Measurements from ENCODE around the gene HBQ1. TPM values are rescaled to one million over a fixed set of nuclear protein-coding genes. Genes with fewer than 3 reads are reported as not detected.
"Not testable (repeated sequence)": the region's sequence is repeated elsewhere in the genome, so short reads cannot be mapped to it uniquely, and the experiment has no call there.

HBQ1 gene
- total RNA-seq, 2 donors from 2014 or later, result not detected

DNA sequence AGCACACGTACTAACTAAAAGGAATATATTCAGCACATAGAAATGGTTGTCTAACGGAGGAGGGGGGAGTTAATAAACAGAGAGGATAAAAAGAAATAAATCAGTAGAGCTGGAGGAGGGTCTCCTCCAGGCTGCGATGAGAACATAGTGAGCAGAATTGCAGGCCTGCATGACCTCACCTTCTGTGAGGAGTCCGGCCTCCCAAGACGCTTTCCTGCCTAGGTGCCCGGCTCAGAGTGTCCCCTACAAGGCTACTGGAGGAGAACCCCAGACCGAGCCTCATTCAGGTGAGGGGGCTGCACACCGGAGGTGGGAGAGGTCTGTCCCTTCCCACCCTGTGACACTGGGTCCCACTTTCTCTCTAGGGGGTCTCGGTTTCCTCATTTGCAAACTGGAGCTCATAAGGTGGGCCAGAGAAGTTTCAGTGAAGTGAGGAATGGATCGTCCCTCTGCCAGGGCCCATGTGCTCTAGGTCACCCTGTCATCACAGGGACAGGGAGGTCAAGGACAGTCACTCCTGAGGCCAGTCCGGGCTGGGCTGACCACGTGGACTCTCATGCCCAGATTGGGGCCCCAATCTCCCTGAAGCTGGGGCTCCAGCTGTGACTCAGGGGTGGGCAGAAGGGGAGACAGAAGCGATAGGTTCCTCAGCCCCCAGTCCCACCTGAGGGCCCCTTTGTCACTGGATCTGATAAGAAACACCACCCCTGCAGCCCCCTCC lies 17.8 kb upstream of the HBQ1 start:
- peaks cover 25% of the 10 kb centered on the region for H3K27me3 ChIP-seq (replicated peaks; ENCODE audit: insufficient read depth)
- no peak overlapping the region for H3K4me3 ChIP-seq
- H3K27ac ChIP-seq, result no peak overlapping the region
- no peak for ATAC-seq (ENCODE audit: insufficient number of reproducible peaks, low FRiP score, low read depth)
- no peaks in the 10 kb centered on the region for H3K9me3 ChIP-seq
- TF ChIP-seq, protein P1, sequence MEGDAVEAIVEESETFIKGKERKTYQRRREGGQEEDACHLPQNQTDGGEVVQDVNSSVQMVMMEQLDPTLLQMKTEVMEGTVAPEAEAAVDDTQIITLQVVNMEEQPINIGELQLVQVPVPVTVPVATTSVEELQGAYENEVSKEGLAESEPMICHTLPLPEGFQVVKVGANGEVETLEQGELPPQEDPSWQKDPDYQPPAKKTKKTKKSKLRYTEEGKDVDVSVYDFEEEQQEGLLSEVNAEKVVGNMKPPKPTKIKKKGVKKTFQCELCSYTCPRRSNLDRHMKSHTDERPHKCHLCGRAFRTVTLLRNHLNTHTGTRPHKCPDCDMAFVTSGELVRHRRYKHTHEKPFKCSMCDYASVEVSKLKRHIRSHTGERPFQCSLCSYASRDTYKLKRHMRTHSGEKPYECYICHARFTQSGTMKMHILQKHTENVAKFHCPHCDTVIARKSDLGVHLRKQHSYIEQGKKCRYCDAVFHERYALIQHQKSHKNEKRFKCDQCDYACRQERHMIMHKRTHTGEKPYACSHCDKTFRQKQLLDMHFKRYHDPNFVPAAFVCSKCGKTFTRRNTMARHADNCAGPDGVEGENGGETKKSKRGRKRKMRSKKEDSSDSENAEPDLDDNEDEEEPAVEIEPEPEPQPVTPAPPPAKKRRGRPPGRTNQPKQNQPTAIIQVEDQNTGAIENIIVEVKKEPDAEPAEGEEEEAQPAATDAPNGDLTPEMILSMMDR (IDR thresholded peaks at IDR 0.05), result no peak
- DNase-seq (ENCODE audit: low spot score), result no peak
- peaks cover 13 to 19% of the 10 kb centered on the region in 2 donors for H3K4me1 ChIP-seq (ENCODE audit: control insufficient read depth in 1 of 2, low read depth in 2 of 2)
- no peaks in the 10 kb centered on the region for H3K36me3 ChIP-seq

DNA sequence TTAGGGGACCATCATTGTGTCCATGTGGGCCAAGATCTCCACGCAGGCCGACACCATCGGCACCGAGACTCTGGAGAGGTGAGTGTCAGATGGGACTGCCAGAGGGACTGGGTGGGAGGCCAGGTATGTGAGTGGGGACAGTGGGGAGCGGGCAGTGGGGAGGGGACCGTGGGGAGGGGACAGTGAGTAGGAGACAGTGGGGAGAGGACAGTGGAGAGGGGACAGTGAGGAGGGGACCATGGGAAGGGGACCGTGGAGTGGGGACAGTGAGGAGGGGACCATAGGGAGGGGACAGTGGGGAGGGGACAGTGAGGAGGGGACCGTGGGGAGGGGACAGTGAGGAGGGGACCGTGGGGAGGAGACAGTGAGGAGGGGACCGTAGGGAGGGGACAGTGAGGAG lies 17.1 kb upstream of the HBQ1 start:
- not testable (repeated sequence) for ATAC-seq (ENCODE audit: insufficient number of reproducible peaks, low FRiP score, low read depth); H3K9me3 ChIP-seq; H3K36me3 ChIP-seq; DNase-seq (ENCODE audit: low spot score); H3K4me3 ChIP-seq; H3K27ac ChIP-seq
- Histone ChIP-seq H3K27me3 (replicated peaks; ENCODE audit: insufficient read depth) (peaks cover 28% of the 10 kb centered on the region), H3K4me1 (ENCODE audit: control insufficient read depth in 1 of 2, low read depth in 2 of 2) (peaks cover 13 to 19% of the 10 kb centered on the region in 2 donors)

DNA sequence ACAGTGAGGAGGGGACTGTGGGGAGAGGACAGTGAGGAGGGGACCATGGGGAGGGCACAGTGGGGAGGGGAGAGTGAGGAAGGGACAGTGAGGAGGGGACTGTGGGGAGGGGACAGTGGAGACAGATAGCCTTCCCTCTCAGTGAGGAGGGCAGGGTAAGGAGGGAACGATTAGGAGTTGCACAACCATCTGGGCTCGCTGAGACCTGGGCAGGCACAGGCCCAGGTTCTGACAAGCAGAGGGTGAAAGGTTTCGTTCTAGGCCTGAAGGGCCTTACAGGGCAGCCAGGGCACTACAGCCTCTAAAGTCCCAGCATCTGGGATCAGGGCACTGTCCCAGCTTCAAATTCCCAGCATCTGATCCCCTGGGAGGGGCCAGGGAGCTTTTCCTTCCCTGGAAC lies 16.6 kb upstream of the HBQ1 start:
- not testable (repeated sequence) for H3K36me3 ChIP-seq; H3K4me3 ChIP-seq; H3K27ac ChIP-seq; H3K9me3 ChIP-seq; DNase-seq (ENCODE audit: low spot score); ATAC-seq (ENCODE audit: insufficient number of reproducible peaks, low FRiP score, low read depth)
- Histone ChIP-seq H3K4me1 (ENCODE audit: control insufficient read depth in 1 of 2, low read depth in 2 of 2) (peaks cover 13 to 19% of the 10 kb centered on the region in 2 donors), H3K27me3 (replicated peaks; ENCODE audit: insufficient read depth) (peaks cover 31% of the 10 kb centered on the region)

DNA sequence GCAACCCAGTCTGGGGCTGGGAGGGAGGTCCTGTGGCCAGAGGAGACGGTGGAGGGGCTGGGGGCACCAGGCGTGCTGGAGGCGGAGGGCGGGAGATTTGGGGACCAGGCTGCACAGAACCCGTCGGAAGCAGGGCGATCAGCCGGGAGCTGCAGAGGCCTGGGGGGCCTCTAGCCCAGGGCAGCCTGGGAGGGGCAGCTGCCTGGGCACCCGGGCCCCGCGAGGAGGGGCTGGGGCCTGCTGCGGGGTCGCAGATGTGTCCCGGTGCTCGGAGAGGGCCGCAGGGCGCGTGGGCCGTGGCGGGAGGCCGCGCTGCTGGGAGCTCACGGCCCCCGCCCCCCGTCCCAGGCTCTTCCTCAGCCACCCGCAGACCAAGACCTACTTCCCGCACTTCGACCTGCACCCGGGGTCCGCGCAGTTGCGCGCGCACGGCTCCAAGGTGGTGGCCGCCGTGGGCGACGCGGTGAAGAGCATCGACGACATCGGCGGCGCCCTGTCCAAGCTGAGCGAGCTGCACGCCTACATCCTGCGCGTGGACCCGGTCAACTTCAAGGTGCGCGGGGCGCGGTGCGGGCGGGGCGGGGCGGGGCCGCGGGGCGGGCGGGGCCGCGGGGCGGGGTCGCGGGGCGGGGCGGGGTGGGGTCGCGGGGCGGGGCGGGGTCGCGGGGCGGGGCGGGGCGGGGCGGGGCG lies 16.0 kb upstream of the HBQ1 start:
- H3K9me3 ChIP-seq; H3K4me3 ChIP-seq; DNase-seq (ENCODE audit: low spot score); ATAC-seq (ENCODE audit: insufficient number of reproducible peaks, low FRiP score, low read depth); H3K27ac ChIP-seq; H3K36me3 ChIP-seq: not testable (repeated sequence)
- peaks cover 32% of the 10 kb centered on the region for H3K27me3 ChIP-seq (replicated peaks; ENCODE audit: insufficient read depth)
- peaks cover 13 to 19% of the 10 kb centered on the region in 2 donors for H3K4me1 ChIP-seq (ENCODE audit: control insufficient read depth in 1 of 2, low read depth in 2 of 2)

DNA sequence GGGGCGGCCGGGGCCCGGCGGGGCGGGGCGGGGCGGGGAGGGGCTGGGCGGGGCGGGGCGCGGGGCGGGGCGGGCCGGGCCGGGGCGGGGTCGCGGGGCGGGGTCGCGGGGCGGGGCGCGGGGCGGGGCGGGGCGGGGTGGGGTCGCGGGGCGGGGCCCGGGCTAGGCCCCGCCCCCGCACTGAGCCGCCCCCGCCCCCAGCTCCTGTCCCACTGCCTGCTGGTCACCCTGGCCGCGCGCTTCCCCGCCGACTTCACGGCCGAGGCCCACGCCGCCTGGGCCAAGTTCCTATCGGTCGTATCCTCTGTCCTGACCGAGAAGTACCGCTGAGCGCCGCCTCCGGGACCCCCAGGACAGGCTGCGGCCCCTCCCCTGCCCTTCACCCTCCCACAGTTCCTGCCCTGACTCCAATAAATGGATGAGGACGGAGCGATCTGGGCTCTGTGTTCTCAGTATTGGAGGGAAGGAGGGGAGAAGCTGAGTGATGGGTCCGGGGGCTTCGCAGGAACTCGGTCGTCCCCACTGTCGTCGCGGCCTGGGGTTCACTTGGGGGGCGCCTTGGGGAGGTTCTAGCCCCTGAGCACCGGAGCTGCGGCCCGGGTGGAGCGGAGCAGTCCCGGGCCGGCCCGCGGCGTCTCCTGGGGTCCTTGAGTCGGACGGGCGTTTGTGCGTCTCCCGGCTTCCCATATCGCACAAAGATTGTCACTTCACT lies 15.3 kb upstream of the HBQ1 start:
- Histone ChIP-seq H3K36me3 (no peaks in the 10 kb centered on the region), H3K4me3 (peak overlapping the region; percentile 50), H3K27ac (no peak overlapping the region), H3K9me3 (no peaks in the 10 kb centered on the region), H3K4me1 (ENCODE audit: control insufficient read depth in 1 of 2, low read depth in 2 of 2) (peaks cover 13 to 19% of the 10 kb centered on the region in 2 donors), H3K27me3 (replicated peaks; ENCODE audit: insufficient read depth) (peaks cover 32% of the 10 kb centered on the region)
- ATAC-seq (ENCODE audit: insufficient number of reproducible peaks, low FRiP score, low read depth) (no peak), DNase-seq (ENCODE audit: low spot score) (no peak)
- TF ChIP-seq, protein P1 (IDR thresholded peaks at IDR 0.05), result no peak

DNA sequence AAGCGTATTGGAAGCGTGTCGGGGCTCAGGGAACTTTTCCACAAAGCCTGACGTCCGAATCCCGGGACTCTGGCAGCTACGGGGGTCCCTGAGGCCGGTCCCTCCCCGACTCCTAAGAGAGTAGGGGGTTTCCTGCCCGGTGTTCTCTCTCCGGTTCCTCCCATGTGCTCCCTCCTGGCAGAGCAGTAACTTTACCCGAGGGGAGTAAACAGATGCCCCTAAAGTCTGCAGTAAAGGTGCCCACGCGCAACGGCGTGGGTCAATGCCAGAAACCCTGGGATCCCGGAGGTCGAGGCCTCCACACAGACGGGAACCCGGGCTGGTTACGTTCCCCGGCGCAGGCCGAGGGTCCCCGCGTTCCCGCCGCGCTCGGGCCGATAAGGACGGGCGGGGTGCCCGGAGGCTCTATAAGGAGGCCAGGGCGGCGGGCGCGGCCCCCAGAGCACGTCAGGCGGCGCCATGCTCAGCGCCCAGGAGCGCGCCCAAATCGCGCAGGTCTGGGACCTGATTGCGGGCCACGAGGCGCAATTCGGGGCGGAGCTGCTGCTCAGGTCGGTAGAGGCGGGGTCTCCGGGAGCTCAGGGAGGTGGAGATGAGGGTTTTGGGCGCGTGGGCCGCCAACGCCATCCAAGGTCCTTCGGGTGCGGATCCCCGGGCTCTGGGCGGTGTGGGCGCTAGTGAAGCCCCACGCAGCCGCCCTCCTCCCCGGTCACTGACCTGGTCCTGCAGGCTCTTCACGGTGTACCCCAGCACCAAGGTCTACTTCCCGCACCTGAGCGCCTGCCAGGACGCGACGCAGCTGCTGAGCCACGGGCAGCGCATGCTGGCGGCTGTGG lies 14.5 kb upstream of the HBQ1 start, which contains the start of gene HBM:
Gene HBM (plus strand): TSS at position 440 of the 836 bp plus-strand sequence. CDS start 20 bp downstream, at position 460.
- H3K9me3 ChIP-seq, result no peaks in the 10 kb centered on the region
- H3K27ac ChIP-seq, result peak within 1 kb of the TSS in 1 of 2 donors; percentile 17
- TF ChIP-seq, protein P1 (IDR thresholded peaks at IDR 0.05), result no peak
- peak within 1 kb of the TSS; percentile 50 for H3K4me3 ChIP-seq
- H3K36me3 ChIP-seq, result no peaks in the 10 kb centered on the region
- ATAC-seq (ENCODE audit: insufficient number of reproducible peaks, low FRiP score, low read depth) (no peak), DNase-seq (ENCODE audit: low spot score) (no peak)
- H3K4me1 ChIP-seq (ENCODE audit: control insufficient read depth in 1 of 2, low read depth in 2 of 2), result peaks cover 13 to 19% of the 10 kb centered on the region in 2 donors
- peaks cover 32% of the 10 kb centered on the region for H3K27me3 ChIP-seq (replicated peaks; ENCODE audit: insufficient read depth)
